NCI-H187 (cell line): ENCODE measurements around the gene AKT2.
"Not testable (repeated sequence)": the region's sequence is repeated elsewhere in the genome, so short reads cannot be mapped to it uniquely, and the experiment has no call there.

Source experiments
- DNase-seq, 2 experiments: peaks; one replicate each; lab custom pipeline; 2025; lab: John Stamatoyannopoulos, UW

Gene AKT2

DNA sequence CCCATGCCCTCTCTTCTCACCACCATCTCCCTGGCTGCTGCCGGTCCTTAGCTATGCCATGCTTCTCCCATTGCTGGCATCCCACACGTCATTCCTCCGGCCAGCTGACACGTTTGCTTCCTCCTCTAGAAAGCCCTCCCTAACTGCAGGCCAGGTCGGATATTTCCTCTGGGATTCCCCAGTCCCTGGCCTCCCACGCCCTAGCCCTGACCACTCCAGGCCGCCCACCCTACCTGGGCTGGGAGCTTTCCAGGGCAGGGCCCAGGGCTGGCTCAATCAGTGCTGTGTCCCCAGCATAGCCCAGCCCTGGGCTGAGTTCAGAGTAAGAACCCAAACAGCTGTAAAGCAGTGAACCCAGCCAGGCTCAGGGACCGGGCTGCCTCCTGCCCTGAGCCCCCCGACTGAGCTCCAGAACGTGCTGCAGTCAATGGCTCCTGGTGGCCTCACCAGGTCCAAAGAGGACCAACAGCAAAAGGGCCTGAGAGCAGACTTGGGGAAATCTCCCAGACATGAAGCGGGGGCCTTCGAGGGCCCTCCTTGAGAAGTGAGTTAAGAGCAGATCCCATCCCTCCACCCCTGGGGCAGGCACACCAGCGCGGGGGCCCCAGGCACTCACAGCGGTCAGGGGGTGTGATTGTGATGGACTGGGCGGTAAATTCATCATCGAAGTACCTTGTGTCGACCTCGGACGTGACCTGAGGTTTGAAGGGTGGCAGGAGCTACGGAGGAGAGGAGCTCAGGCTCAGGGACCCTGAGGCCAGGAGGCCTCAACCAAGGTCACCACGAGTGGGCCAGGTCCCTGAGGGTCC lies 50.5 kb downstream of the AKT2 start:
- DNase-seq, result no peak

DNA sequence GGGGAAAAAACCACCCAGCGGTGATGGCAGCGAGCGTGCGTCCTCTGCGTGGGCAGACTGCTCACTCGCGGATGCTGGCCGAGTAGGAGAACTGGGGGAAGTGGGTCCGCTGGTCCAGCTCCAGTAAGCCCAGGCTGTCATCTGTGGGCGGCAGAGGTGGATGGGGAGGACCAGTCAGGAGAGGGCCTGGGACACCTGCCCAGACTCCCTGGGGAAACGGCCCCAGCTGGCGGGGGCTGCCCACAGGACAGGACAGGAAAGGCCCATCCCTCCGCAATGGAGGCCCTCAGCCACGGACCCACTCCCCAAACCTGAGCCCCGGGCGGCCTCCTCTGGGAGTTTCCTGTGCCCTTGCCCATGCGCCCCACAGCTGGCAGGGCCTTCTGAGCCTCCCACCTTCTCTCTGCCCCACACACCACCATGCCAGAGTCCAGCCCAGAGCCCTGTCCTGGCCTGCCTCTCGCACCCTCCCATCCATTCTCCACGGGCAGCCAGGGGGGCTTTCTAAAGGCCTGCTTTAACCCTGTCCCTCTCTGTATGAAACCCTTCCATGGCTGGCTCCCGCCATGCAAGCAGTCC lies 51.2 kb downstream of the AKT2 start:
- no peak for DNase-seq

DNA sequence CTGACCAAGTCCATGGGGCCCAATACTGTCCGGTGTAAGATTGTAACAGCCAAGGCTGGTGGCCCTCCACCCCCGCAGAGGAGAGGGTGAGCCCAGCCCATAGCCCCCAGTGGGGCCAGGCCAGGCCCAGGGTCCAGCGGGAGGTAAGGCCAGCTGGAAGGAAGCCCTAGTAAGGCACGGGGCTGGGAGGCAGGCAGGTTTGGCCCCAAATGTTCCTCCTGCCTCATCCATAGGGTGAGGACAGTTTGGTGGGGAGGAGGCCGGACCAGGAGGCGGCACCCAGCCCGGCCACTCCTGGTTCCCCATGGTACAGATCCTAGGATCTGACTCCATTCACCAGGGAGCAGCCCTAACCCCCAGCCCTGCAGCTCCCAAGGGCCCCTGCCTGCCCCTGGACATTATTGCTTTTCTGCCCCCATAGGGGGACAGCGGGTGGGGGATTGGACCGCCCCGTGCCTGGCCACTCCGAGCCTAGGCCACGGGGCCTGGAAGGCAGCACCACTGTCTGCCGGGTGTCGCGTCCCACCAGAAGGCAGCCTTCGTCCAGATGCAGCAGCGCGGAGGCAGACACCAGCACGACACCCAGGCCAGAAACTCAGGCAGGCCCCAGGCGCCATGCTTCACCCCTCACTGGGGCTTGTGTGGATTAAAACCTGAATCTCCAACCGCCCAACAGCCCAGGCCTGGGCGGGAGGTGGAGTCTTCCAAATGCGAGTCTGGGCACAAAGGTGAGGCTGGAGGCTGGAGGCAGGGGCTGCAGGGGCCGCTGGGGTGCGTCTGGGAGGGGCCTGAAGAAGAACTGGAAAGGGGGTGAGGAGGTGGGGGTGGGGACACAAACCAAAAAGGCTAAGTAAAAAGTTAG lies 52.0 kb downstream of the AKT2 start:
- DNase-seq, result no peak

DNA sequence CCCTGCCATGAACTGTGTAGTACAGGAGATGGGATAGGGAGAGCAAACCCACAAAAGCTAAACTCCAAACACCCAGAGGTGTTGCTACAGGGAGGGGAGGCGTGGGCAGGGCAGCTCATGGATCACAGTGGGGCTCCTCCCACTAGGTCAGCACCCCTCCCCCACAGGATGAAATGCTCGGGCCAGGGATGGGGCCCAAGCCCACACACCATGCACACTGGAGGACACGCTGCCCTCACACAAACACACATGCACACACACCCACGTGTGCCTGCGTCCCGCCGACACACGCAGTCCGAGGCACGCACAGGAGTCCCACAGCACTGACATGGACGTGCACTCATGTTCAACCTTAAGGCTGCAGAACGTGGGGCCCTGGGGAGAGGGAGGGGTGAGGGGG lies 52.7 kb downstream of the AKT2 start:
- DNase-seq, result no peak

DNA sequence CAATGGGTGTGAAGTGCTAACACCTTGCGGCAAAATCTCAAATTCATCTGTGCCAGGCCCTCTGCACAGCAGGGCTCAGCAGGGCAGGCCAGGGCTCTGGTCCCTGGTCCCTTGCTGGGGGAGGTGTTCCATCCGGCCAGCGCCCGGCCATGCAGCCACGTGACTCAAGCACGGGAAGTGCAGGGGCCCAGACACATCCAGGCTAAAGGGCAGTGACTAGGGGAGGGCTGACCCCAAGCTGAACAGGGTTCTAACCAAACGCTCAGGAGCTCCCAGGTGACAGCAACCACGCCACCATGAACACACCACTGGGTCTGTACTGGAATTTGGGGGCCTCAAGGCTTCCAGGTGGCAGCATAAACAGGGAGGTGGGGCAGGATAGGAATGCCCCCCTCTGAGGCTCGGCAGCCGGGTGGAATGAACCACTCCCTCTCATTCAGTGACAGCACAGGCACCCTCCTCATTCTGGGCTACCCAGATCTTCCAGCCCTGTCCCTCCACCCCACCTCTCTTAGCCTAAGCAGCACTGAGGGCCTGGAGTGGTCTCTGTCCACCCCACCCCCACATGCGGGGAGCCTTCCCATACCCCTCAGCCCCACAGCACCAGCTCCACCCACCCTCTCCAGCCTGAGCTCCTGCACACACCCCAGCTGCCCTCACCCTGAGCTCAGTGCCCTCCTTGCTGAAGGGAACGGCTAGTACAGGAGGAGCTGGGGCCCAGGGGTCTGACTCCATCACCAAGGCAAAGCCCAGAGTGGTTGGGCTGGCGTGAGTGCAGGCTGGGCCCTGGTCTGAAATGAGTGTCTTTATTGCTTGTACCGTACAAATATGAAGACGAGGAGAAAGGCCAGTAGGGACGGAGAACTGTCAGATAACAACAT lies 53.4 kb downstream of the AKT2 start:
- no peak for DNase-seq

DNA sequence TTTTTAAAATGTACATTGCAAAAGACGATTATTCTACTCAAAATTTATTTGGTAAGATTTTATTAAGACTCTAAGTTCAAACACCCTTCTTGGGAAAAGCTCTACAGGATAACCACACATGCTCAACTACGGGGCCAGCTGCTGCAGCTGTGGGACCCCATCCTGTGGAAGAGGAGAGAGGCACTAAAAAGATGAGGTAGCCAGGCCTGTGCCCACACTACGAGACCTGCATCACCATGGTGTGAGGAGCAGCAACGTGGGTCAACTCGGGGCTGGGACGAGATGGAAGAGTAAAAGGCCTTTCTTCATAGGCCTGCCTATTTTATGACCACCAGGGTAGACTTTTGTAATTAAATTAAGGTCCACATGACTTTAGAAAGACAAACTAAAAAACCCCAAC lies 54.1 kb downstream of the AKT2 start:
- DNase-seq, result no peak

DNA sequence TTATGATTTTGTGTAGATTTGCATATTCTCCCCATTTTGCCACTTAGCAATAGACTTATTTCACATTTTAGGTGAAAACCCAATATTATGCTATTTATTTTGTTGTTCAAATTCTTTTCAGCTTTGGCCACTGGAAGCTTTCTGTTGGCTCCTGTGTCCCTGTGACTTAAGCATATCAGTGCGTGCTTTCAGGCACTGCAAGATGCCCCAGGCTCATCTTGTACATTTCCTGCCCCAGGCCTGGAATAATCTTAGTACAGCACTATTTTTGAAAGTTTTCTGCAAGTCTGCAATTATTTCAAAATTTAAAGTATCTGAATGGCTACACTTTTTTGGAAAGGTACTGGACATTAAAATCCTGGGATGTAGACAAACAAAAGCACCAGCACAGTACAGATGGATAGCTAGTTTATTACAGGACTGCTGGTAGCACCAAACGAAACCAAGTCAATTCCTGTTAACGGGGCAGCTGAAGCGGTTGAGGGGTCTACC lies 55.2 kb downstream of the AKT2 start:
- no peak for DNase-seq

DNA sequence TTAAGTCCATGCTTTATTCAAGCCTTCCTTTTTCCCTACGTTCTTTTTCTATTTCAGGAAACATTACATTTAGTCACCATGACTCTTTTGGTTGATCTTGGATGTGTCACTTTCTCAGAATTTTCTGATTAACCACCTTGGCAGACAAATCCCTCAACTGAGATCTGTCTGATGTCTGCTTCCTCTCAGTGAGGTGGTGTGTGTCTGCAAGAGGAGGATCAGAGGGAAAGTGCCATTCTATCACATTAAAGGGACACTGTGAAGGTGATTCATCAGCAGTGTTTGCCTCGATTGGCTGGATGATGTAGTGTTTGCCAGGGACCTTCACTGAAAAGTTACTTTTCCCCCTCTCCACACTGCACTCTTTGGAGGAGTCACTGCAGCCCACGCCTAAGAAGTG lies 55.7 kb downstream of the AKT2 start:
- no peak for DNase-seq

DNA sequence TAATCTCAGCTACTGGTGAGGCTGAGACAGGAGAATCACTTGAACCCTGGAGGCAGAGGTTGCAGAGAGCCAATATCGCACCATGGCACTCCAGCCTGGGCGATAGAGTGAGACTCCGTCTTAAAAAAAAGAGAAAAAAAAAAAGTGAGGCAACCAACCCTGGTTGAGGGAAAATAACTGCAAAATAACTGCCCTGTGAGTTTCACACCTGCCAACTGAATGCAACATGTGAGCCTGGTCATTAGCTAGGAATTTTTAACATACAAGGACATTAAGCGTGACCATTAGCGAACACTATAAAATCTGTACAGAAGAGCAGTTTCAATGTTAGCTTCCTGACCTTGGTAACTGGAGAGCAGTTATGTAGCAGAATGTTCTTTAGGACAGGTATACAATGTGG lies 56.3 kb downstream of the AKT2 start:
- no peak for DNase-seq

DNA sequence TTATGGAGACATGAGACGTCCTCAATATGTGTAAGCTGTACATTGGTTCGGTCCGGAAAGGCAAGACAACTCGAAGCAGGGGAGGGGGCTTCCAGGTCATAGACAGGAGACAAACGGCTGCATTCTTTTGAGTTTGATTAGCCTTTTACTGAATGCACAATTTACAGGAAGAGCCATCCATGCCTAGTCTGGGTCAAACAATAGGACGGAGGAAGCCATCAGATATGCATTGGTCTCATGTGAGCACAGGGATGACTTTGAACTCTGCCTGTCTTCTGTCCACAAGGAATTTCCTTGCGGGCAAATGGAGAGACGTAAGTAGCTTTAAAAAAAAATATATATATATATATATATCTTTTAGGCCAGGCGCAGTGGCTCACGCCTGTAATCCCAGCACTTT lies 56.8 kb downstream of the AKT2 start:
- no peak for DNase-seq

DNA sequence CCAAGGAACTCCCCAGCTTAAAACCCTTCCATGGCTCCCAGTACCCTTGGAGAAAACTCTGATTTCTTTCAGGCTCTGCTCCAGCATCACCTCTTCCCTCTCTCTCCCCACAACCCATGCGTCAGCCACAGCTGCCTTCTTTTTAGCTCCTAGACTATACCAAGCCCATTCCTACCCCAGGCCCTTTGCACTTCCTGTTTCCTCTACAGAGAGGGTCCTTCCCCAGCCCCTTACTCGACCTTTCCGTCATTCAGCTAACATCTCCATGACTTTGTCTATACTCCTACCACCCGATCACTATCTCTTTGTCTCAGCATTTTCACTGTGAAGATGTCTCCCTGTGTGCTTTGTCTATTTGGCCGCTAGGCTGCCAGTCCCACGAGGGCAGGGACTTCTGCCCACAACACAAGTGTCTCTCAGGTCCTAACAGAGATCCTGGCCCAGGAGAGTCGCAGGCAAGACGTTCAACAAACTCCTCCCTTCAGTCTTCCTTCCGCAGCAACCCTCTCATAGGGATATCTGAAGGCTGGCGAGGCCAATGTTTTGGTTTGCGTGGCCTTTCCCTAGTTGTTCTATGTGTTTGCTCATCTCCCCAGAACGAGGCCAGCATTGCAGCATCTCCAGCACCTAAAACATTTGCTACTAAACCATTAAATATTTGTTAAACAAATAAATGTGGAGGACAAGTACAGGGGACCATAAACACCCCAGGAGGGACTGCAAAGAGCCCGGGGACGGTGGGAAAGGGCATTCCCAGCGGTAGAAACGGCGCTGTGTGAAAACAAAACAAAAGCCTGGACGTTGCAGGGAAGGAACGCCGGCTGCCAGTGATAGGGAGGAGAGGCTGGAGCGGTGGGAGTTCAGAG lies 59.5 kb downstream of the AKT2 start:
- no peak for DNase-seq

DNA sequence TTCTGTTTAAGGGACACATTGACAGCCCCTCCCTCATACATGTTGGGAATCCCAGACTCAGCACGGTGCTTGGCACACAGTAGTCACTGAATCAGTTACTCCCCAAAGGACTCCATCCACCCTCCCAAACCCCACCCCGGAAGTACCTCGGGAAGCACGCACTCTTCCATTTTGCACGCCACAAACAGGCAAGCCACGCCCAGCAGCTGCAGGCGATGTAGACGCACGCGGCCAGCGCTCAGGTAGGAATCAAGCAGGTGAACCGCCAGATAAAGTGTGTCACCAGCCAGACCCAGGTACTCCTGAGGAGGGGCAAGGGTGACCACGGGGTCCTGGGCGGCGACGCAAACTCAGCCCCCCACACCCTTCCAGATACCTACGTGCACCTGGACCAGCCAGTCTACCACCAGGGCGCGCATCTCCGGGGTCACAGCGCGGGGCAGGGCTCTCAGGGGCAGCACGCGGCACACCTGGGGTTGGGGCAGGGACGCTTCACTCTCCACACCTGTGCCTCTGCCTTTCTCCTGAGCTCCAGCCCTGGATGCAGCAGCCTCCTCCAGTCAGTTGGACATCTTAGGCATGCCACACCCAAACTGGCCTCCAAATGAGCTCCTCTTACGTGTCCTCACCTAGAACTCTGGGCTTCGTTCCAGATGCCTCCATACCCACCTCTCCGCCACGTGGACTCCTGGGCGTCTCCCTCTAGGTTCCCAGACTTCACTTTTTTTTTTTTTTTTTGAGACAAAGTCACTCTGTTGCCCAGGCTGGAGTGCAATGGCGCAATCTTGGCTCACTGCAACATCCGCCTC lies 60.6 kb downstream of the AKT2 start:
- DNase-seq, result peak; percentile 28

DNA sequence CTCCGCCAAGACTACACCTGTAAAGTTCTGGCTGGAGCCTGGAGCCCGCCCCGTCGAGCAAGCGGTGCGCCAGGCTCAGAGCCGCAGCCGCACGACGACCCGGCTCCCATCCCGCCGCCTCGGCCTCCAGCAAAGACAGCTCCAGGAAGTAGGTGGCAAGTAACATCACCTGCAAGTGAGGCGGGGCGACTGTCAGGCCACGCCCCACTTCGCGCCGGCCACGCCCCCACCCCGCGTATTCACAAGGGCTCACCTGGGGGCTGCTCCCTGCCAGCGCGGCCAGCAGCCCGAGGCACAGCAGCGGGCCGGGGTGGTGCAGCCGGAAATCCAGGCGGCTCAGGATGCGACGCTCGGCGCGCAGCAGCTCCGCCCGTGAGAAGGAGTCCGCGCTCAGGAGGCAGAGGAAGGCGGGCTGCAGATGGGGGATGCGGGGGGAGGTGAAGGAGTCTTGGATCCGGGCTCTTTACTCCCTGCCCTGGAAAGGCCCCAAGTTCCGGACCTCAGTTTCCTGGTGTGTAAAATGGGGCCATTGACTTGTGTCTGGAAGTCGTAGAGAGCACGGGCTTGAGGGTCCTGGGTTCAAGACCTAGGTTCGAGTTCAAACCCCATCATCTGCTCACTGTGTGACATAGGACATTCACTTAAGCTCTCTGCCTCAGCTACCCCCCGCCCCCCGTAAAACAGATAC lies 61.9 kb downstream of the AKT2 start:
- peak; percentile 49 to 74 for DNase-seq

DNA sequence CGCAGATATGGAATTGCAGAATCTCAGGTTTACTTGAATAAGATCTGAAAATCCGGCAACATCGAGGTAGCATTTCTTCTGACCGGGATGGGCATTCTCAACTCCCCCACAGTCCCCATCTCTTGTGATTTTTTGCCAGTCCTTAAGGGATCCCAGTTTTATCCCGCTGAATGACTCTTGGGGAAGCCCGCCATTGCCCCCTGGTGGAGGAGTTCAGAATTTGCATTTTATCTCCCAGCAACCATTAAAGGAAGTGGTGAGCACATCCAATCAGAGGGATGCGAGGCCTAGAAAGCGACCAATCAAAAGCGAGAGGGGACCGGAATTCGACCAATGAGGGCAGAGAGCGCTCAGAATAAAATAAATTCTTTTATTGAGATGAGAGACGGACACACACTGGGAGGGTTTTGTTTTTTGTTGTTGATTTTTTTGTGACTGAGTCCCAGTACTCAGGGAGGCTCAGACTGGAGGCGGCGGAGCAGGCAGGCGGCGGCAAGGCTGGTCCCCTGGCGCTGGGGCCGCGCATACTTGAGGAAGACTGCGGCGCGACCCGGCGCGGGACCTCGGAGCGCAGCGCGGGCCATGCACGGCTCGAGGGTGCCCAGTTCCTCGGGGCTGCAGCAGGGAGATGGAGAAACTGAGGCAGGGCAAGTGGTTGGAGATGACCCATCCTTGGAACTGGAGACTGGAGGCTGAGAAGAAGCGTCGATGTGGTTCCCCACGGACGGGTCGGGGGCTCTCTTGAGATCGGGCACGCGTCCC lies 63.1 kb downstream of the AKT2 start:
- peak; percentile 14 to 17 for DNase-seq

DNA sequence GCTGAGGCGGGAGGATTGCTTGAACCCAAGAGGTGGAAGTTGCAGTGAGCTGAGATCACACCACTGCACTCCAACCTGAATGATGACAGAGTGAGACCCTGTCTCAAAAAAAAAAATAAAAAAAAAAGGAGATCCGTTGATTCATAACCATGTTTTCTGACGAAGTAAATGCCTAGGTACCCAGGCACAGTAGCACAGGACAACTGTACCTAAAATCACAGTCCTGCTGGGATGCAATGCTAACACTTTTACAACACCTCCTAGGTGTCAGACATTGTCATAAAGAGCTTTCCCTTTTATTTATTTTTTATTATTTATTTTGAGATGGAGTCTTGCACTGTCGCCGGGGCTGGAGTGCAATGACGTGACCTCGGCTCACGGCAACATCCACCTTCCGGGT lies 64.5 kb downstream of the AKT2 start:
- DNase-seq, result no peak

DNA sequence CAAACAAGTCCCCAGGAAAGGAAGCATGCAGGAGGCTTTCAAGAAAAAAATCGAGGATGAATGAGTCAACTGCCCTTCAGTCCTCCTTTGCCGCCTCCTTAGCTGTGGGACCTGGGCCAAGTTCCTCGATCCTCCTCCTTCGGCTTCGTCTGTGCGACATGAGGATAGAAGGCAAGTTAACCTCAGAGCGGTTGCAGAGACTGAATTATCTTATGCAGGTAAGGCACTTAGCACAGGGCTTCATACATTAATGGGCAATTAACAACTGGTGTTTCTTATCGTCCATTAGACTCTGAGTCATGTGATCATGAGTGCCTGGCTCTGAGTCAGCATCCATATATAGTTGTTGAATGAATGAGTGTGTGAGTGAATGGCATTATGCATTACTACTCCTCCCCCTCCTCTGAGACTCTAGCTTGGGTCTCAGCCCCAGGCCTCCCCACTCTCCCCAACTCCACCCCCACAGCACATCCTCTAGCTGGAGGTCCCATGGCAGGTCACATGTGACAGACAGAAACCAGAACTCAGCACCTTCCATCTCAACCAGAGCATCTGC lies 65.3 kb downstream of the AKT2 start:
- DNase-seq, result no peak

DNA sequence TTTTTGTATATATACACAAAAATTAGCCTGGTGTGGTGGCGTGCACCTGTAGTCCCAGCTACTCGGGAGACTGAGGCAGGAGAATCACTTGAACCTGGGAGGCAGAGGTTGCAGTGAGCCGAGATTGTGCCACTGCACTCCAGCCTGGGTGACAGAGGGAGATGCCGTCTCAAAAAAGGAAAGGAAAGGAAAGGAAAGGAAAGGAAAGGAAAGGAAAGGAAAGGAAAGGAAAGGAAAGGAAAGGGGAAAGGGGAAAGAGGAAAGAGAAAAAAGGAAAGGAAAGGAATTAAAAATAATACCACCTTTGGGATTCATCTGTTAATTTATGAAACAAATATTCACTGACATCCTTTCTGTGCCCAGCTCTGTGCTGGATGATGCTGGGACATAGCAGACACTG lies 66.1 kb downstream of the AKT2 start:
- not testable (repeated sequence) for DNase-seq
